GM18498 (cell line): ENCODE results near the gene FAM180B.
A peak's percentile ranks its signal among the peaks of the same experiment; 100 is the strongest.

Source experiments
- ATAC-seq: cut with Tn5 transposase; IDR thresholded peaks from one replicate; pipeline ENCODE4 v1.9.1; 2021; ENCODE audit warnings: mild to moderate bottlenecking, moderate library complexity; ENCODE audit not compliant: unreplicated experiment

Gene FAM180B

GRCh38 chr11:47566149-47566698 is 20.3 kb upstream of the FAM180B start:
- ATAC-seq, result no peak

- ATAC-seq, result no peak
Observed at GRCh38 chr11:47569646-47570045, 16.8 kb upstream of the FAM180B start.

- ATAC-seq, result no peak
Observed at GRCh38 chr11:47570651-47571356, 15.7 kb upstream of the FAM180B start.

- no peak for ATAC-seq
Observed at GRCh38 chr11:47571357-47571729, 15.1 kb upstream of the FAM180B start.

- no peak for ATAC-seq
Observed at GRCh38 chr11:47571895-47572294, 14.6 kb upstream of the FAM180B start.

DNA sequence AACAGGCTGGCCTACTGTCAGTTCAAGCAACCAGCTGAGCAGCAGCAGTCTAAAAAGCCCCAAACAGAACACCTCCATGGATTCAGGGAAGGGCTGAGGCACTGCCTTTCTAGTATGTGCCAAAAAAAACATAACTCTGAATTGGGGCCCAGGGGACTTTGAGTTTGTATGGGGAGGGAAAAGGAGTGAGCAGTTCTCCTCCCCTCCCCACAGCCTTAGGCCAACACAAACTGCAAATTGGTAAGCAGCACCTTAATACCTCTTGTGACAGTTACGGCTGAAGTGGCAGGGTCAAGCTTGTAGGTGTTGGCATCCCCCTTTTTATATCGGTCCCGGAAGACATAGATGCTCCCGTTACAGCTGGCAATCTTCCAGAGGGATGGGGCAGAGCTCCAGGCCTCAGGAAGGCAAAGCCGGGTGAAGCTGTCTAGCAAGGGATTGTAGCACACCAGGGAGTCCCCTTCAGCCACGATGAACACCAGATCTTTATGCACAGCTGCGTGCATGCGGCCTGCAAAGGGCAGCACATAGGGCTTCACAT is 13.7 kb upstream of the FAM180B start:
- ATAC-seq, result no peak

- ATAC-seq, result no peak
Observed at GRCh38 chr11:47573321-47573720, 13.2 kb upstream of the FAM180B start.

GRCh38 chr11:47577460-47578041 is 8.9 kb upstream of the FAM180B start:
- ATAC-seq, result no peak

DNA sequence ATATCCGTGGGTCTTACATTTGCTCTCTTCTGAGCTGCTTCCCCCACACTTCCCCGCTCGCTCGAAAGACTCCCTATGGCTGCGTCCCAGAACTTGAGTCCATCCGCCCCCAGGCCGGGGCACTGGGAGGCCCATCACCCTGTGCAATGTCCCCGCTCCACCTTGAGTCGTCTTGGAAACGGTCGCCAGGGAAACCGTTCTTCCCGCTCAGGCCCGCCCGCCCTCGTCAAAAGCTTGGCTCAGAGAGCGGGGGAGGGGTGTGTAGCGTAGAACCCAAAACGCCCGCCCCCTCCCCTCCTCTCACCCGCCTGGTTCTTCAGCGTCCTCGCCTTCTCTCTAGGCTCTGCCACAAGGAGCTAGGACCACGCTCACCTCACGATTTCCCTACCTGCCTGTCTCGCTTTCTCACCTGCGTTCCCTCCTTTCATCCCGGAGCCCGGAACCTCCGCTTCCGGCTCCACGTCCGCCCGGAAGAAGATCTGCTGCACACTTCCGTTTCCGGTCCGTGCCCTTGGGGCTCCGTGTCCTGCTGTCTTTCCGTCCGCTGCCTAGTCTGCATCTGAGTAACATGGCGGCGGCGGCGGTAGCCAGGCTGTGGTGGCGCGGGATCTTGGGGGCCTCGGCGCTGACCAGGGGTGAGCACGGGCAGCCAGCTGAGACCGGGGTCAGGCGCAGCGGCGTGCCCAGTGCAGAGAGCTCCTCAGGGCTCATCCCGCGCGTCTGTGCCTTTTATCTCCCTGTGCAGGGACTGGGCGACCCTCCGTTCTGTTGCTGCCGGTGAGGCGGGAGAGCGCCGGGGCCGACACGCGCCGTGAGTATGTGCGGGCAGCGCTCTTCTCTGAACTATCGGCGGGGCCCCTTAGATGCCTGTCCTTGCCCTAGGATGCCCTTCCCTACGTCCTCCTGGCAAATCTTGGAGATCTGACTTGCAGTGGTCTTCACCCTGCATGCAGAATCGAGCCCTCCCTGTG is 7.7 kb upstream of the FAM180B start, which contains the start of the genes KBTBD4 and NDUFS3:
TSS of gene KBTBD4 (minus strand) at position 447 of the 971 bp plus-strand sequence. CDS start at position 428, 19 bp downstream.
TSS of gene NDUFS3 (plus strand) at position 551 of the 971 bp plus-strand sequence. CDS start at position 569, 18 bp downstream.
- peak; percentile 91 for ATAC-seq

- ATAC-seq, result no peak
Observed at GRCh38 chr11:47583844-47584243, 2.6 kb upstream of the FAM180B start.

DNA sequence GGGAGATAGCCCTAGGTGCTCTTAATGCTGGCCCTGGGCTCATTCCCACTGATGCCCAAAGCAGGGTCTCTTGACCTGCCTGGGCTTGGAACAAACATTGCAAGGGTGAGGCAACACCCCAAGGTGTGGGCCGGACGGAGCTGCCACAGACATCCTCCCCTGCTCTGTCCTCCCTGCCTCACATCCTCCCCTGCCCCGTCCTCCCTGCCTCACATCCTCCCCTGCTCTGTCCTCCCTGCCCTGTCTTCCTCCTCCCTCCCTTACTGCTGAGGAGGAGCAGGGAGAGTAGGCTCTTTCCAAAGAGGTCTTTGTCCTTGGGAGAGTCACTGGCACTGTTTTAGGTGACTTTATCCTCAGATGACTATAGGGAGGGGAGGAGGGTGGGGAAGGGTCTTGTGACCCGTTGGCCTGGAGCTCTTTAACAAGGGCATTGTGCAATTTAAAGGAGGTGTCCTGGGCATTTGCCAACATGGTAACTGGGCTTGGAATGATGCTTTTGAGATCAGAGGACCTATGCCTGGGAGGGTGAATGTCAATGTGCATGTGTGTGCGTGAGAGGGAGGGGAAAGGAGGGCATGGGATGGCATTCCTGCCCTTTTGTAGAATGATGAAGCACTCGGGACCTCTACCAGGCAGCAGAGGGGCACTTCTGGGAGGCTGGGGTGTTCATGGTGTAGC is 700 bp downstream of the FAM180B start:
- no peak for ATAC-seq

DNA sequence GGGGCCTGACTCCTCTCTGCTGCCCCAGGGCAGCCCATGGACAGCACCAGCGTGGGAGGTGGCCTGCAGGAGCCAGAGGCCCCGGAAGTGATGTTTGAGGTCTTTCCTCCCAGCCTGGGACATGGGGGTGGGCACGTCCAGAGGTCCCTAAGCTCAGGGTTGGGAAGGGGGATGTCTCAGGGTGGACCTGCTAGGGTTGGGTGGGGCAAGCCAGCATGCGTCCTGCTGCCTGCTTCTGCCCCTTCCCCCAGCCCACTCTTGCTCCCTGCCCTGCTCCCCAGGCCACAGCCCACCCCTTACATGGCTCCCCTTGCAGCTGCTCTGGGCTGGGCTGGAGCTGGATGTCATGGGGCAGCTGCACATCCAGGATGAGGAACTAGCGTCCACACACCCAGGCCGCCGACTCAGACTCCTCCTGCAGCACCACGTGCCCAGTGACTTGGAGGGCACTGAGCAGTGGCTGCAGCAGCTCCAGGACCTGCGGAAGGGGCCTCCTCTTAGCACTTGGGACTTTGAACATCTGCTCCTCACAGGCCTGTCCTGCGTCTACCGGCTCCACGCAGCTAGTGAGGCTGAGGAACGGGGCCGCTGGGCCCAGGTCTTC is 1.3 kb downstream of the FAM180B start:
- ATAC-seq, result no peak

- ATAC-seq, result no peak
Observed at GRCh38 chr11:47589118-47589517, 2.6 kb downstream of the FAM180B start.

DNA sequence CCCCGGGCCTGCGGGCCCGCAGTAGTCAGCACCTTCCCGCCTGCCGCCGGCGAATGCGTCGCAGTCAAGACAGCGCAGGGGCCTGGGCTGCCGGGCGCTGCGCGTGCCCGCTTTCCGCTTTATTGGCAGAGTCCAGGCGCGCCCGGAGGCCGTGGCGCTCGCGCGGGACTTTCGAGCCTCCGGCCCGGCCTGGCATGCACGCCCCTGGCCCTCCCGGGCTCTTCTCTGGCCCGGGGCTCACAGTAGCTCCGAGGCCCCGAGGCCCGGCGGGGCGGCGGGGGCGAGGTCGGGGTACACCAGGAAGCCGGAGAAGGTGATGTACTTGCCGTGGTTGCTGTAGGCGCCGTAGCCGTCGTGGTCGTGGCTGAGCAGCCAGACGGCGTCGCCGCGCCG is 3.1 kb downstream of the FAM180B start:
- ATAC-seq, result no peak

- ATAC-seq, result no peak
Observed at GRCh38 chr11:47589977-47590861, 3.7 kb downstream of the FAM180B start.

DNA sequence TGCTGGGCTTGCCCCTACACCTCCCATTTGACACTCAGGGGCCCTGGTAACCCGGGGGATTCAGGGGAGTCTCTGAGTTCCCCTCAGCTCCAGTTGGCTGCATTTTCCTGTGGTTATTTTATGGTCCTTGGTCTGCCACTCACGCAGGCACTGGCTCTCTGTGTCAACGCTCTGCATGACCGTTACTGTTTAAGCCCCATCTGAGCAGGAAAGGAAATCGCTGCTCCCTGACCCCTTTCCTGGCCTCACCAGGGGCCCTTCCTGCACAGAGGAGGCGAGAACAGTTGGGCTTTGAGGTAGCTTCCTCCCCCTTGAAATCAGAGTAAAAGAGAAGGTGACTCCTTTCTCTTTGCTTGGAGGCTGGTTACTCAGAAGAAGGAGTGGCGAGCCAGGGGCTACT is 5.3 kb downstream of the FAM180B start:
- ATAC-seq, result no peak

- no peak for ATAC-seq
Observed at GRCh38 chr11:47592251-47592650, 5.8 kb downstream of the FAM180B start.

DNA sequence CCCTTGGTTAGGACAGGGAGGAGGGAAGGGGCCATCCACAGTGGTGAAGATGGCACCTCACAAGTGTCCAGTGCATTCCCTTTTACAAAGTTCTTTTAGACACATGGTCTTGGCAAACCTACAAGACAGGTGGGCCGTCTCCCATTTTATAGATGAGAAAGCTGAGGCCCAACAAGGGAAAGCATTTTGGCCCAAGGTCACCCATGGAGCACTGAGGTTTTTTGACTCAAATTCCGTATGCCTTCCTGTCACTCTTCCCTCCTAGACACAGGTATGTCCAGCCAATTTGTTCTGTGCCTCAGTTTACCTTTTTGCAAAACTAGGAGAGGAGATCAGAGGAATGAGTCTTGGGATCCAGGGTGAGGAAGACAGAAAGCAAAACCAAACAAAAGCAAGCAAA is 6.5 kb downstream of the FAM180B start:
- ATAC-seq, result no peak

GRCh38 chr11:47593492-47593933 is 7.0 kb downstream of the FAM180B start:
- ATAC-seq, result no peak
